SK-N-SH (cell line): ENCODE data around the gene ZNF564.

Experiments used
- CTCF ChIP-seq: fragments of 200-600 bp; sonication (generic); IDR thresholded peaks from 2 replicates; pipeline ENCODE4 v1.6.1; 2017; ENCODE audit warnings: antibody characterized with exemption, mild to moderate bottlenecking, moderate library complexity
- EP300 ChIP-seq, 2 experiments: IDR thresholded peaks; 2 replicates each; pipeline versions ENCODE4 v1.4.0 to v1.6.1; 2012; ENCODE audit warnings: borderline replicate concordance in 1 of 2, low read depth in 1 of 2, low read length in 1 of 2
- EZH2phosphoT487 ChIP-seq: fragments of 200-600 bp; sonication (generic); IDR thresholded peaks from 2 replicates; pipeline ENCODE4 v1.6.1; 2017; ENCODE audit warnings: low read depth, mixed run types, mild to moderate bottlenecking, antibody characterized with exemption, moderate library complexity, borderline replicate concordance
- GATA2 ChIP-seq: sonication (generic); formaldehyde crosslinking; IDR thresholded peaks from 2 replicates; pipeline ENCODE4 v1.5.0; 2020; ENCODE audit warnings: mild to moderate bottlenecking, missing genetic modification reagents
- RAD21 ChIP-seq: IDR thresholded peaks from 2 replicates; pipeline ENCODE4 v1.6.1; 2012; ENCODE audit warnings: mild to moderate bottlenecking, low read length
- SIN3A ChIP-seq: IDR thresholded peaks from 2 replicates; pipeline ENCODE4 v1.6.1; 2012; ENCODE audit warnings: low read depth, mild to moderate bottlenecking, low read length, moderate library complexity, borderline replicate concordance
- TCF12 ChIP-seq: IDR thresholded peaks from 2 replicates; pipeline ENCODE4 v1.4.0; 2012

- no peak for TF ChIP-seq CTCF
- no peak for TF ChIP-seq EZH2phosphoT487
- TF ChIP-seq EP300 (IDR thresholded peaks at IDR 0.05; ENCODE audit: borderline replicate concordance in 1 of 2, low read depth in 1 of 2, low read length in 1 of 2), result no peak
- no peak for TF ChIP-seq RAD21
- TF ChIP-seq TCF12, result no peak
- TF ChIP-seq GATA2 (CRISPR knock-in tag), result no peak
- TF ChIP-seq SIN3A, result no peak
These were observed 68.8 kb downstream of the ZNF564 start for GRCh38 chr19:12482509-12482886.
